ACHN (cell line): ENCODE measurements around the gene LOC128125822.

Experiments
- DNase-seq: peaks from one replicate; pipeline ENCODE4 v3.0.0-alpha.2; 2015
- in situ Hi-C: cut with HindIII; loops from 2 replicates; pipeline ENCODE4 v1.10.0; 2017; ENCODE audit warnings: low sequenced_read_pairs, low pct_ligation_motif_present, low pct_unique_long_range_greater_than_20kb

Gene LOC128125822

GRCh38 chr6:63553208-63553607, 19.1 kb upstream of the LOC128125822 start:
- DNase-seq: no peak
- in situ Hi-C loops: no loop called here

GRCh38 chr6:63553900-63554299, 18.4 kb upstream of the LOC128125822 start:
- in situ Hi-C loops: no loop called here
- no peak for DNase-seq

GRCh38 chr6:63554782-63555181, 17.5 kb upstream of the LOC128125822 start:
- DNase-seq: no peak

GRCh38 chr6:63556369-63556768, 15.9 kb upstream of the LOC128125822 start:
- DNase-seq: no peak
- in situ Hi-C loops: no loop called here

More at GRCh38 chr6:63554782-63555181, 17.5 kb upstream of the LOC128125822 start:
- in situ Hi-C loops: no loop called here

- in situ Hi-C loops: no loop called here
- DNase-seq: no peak
Observed at GRCh38 chr6:63558278-63558677, 14.0 kb upstream of the LOC128125822 start.

- DNase-seq: no peak
- in situ Hi-C loops: no loop called here
Observed at GRCh38 chr6:63560801-63561287, 11.4 kb upstream of the LOC128125822 start.

GRCh38 chr6:63561288-63561687, 11.0 kb upstream of the LOC128125822 start:
- no peak for DNase-seq
- in situ Hi-C loops: no loop called here

GRCh38 chr6:63563235-63563634, 9.0 kb upstream of the LOC128125822 start:
- DNase-seq: no peak
- in situ Hi-C loops: no loop called here

- DNase-seq: peak; percentile 12
- in situ Hi-C loops: no loop called here
Observed at GRCh38 chr6:63565058-63565726, 7.1 kb upstream of the LOC128125822 start.

- in situ Hi-C loops: no loop called here
- DNase-seq: no peak
Observed at GRCh38 chr6:63565727-63566596, 6.3 kb upstream of the LOC128125822 start.

GRCh38 chr6:63567966-63568365, 4.3 kb upstream of the LOC128125822 start:
- in situ Hi-C loops: no loop called here
- DNase-seq: no peak

- in situ Hi-C loops: no loop called here
- peak; percentile 57 for DNase-seq
Observed at GRCh38 chr6:63571361-63572043, 778 bp upstream of the LOC128125822 start.

- DNase-seq: no peak
- in situ Hi-C loops: no loop called here
Observed at GRCh38 chr6:63572747-63573075, 431 bp downstream of the LOC128125822 start.

- peak; percentile 69 for DNase-seq
Observed at GRCh38 chr6:63573076-63573898, 1.0 kb downstream of the LOC128125822 start.

GRCh38 chr6:63573899-63574553, 1.7 kb downstream of the LOC128125822 start:
- in situ Hi-C loops: no loop called here
- DNase-seq: peak; percentile 76

More at GRCh38 chr6:63573076-63573898, 1.0 kb downstream of the LOC128125822 start:
- in situ Hi-C loops: no loop called here

GRCh38 chr6:63574554-63574900, 2.2 kb downstream of the LOC128125822 start:
- DNase-seq: no peak
- in situ Hi-C loops: no loop called here

GRCh38 chr6:63576147-63576772, 4.0 kb downstream of the LOC128125822 start:
- DNase-seq: no peak
- in situ Hi-C loops: no loop called here
